Measurements from ENCODE around the gene LYRM2. TPM values are rescaled to one million over a fixed set of nuclear protein-coding genes. Genes with fewer than 3 reads are reported as not detected.

LYRM2 gene
- total and polyA plus RNA-seq, 9 of the 15 experiments (the other 6 are each of a cell fraction or from before 2014, with no cell fraction given), result 13.9 to 115 (median 42.9) TPM

DNA sequence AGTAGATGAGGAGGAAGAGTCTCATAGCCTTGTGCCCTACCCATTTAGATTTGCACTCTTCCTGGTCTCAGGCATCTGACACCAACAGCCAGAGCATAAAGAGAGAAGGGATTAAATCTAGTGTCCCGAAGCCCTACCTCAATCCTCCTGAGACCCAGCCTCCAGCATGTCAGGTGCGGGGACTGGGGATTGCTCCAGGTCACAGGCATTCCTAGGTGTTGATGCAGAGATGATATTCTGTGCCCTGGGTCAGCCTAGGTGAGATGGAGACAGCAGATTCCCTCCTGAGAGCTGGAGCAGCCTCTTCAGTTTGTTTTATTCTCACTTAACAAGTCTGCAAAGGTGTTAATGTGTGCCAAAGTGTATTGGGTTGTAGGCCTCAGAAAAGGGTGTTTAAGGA lies 115.8 kb downstream of the LYRM2 start:
- intact Hi-C loops (cut with micrococcal nuclease), result no loop called here
- POLR2A ChIA-PET, result interaction anchor here (1.1 kb wide), 1 partner anchor 9 kb away, joined by 4 read pairs; no protein-coding TSS in a partner anchor
- CTCF ChIA-PET (ENCODE audit: low intra/inter-chr PET ratio), result no interaction called here

DNA sequence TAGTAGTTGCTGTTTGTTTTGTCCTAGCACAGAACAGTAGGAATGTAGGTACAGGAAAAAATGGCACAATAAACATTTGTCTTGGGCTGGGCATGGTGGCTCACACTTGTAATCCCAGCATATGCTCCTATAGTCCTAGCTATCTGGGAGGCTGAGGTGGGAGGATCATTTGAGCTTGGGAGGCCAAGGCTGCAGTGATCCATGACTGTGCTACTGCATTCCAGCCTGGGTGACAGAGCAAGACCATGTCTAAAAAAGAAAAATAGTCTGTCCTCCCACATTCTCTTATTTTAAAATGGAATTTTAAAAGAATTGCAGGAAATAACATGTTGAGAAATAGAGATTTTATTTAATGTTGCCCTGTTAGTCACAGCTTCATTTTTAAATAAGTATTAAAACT lies 117.8 kb downstream of the LYRM2 start:
- intact Hi-C loops (cut with micrococcal nuclease) (no loop called here), in situ Hi-C loops (cut with MboI) (no loop called here)
- H3K27me3 ChIP-seq (ENCODE audit: control insufficient read depth in 2 of 2, insufficient read depth in 2 of 2, low read length in 2 of 2), result peaks cover 3 to 4% of the 10 kb centered on the region in 2 experiments; a peak in 2 of 5 replicates
- H3K4me2 ChIP-seq (ENCODE audit: insufficient read depth, low read length), result no peak overlapping the region
- no peak for FAIRE-seq
- ChIA-PET POLR2A (no interaction called here), CTCF (ENCODE audit: low intra/inter-chr PET ratio) (no interaction called here)
- H3K9me3 ChIP-seq (replicated peaks; ENCODE audit: control insufficient read depth, insufficient read depth, low read depth, low read length), result no peaks in the 10 kb centered on the region
- H2AFZ ChIP-seq (ENCODE audit: low read depth, low read length), result no peak overlapping the region
- no peak overlapping the region for H3K4me3 ChIP-seq
- no peak overlapping the region for H3K9ac ChIP-seq (ENCODE audit: insufficient read depth in 1 of 2, low read depth in 2 of 2, low read length in 2 of 2)
- no peak for DNase-seq (ENCODE audit: extremely low read depth in 1 of 4, low spot score in 3 of 4)
- no peaks in the 10 kb centered on the region for H3K4me1 ChIP-seq (replicated peaks in 1 of 2; ENCODE audit: control insufficient read depth in 2 of 2, insufficient read depth in 2 of 2, low read length in 2 of 2)
- no peaks in the 10 kb centered on the region for H3K79me2 ChIP-seq (ENCODE audit: control insufficient read depth, insufficient read depth, low read length)
- ATAC-seq, result no peak
- no peak overlapping the region for H3K27ac ChIP-seq (ENCODE audit: extremely low read depth, low read depth, low read length)
- H4K20me1 ChIP-seq (replicated peaks; ENCODE audit: control insufficient read depth, insufficient read depth, low read length), result no peaks in the 10 kb centered on the region
- no peaks in the 10 kb centered on the region for H3K36me3 ChIP-seq (ENCODE audit: control insufficient read depth, insufficient read depth, low read length)
- no TSS peak for BruUV-seq (replicated peaks)
- peaks cover 2% of the 10 kb centered on the region for H3K9me1 ChIP-seq (ENCODE audit: control insufficient read depth, insufficient read depth, low read length)
- TF ChIP-seq, protein P1, sequence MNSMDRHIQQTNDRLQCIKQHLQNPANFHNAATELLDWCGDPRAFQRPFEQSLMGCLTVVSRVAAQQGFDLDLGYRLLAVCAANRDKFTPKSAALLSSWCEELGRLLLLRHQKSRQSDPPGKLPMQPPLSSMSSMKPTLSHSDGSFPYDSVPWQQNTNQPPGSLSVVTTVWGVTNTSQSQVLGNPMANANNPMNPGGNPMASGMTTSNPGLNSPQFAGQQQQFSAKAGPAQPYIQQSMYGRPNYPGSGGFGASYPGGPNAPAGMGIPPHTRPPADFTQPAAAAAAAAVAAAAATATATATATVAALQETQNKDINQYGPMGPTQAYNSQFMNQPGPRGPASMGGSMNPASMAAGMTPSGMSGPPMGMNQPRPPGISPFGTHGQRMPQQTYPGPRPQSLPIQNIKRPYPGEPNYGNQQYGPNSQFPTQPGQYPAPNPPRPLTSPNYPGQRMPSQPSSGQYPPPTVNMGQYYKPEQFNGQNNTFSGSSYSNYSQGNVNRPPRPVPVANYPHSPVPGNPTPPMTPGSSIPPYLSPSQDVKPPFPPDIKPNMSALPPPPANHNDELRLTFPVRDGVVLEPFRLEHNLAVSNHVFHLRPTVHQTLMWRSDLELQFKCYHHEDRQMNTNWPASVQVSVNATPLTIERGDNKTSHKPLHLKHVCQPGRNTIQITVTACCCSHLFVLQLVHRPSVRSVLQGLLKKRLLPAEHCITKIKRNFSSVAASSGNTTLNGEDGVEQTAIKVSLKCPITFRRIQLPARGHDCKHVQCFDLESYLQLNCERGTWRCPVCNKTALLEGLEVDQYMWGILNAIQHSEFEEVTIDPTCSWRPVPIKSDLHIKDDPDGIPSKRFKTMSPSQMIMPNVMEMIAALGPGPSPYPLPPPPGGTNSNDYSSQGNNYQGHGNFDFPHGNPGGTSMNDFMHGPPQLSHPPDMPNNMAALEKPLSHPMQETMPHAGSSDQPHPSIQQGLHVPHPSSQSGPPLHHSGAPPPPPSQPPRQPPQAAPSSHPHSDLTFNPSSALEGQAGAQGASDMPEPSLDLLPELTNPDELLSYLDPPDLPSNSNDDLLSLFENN (IDR thresholded peaks at IDR 0.05; ENCODE audit: low read depth in 2 of 2, low read length in 2 of 2), result no peak
- TF ChIP-seq ARID2 (IDR thresholded peaks at IDR 0.05) (no peak), MCM5 (IDR thresholded peaks at IDR 0.05; ENCODE audit: low read depth) (no peak)
- TF ChIP-seq, protein P2, sequence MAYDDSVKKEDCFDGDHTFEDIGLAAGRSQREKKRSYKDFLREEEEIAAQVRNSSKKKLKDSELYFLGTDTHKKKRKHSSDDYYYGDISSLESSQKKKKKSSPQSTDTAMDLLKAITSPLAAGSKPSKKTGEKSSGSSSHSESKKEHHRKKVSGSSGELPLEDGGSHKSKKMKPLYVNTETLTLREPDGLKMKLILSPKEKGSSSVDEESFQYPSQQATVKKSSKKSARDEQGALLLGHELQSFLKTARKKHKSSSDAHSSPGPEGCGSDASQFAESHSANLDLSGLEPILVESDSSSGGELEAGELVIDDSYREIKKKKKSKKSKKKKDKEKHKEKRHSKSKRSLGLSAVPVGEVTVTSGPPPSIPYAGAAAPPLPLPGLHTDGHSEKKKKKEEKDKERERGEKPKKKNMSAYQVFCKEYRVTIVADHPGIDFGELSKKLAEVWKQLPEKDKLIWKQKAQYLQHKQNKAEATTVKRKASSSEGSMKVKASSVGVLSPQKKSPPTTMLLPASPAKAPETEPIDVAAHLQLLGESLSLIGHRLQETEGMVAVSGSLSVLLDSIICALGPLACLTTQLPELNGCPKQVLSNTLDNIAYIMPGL (CRISPR knock-in tag; IDR thresholded peaks at IDR 0.05), result no peak
- TF ChIP-seq, protein P3, sequence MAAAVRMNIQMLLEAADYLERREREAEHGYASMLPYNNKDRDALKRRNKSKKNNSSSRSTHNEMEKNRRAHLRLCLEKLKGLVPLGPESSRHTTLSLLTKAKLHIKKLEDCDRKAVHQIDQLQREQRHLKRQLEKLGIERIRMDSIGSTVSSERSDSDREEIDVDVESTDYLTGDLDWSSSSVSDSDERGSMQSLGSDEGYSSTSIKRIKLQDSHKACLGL (CRISPR knock-in tag; IDR thresholded peaks at IDR 0.05; ENCODE audit: borderline replicate concordance, poor library complexity, severe bottlenecking), result no peak
- TF ChIP-seq, protein P4, sequence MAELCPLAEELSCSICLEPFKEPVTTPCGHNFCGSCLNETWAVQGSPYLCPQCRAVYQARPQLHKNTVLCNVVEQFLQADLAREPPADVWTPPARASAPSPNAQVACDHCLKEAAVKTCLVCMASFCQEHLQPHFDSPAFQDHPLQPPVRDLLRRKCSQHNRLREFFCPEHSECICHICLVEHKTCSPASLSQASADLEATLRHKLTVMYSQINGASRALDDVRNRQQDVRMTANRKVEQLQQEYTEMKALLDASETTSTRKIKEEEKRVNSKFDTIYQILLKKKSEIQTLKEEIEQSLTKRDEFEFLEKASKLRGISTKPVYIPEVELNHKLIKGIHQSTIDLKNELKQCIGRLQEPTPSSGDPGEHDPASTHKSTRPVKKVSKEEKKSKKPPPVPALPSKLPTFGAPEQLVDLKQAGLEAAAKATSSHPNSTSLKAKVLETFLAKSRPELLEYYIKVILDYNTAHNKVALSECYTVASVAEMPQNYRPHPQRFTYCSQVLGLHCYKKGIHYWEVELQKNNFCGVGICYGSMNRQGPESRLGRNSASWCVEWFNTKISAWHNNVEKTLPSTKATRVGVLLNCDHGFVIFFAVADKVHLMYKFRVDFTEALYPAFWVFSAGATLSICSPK (IDR thresholded peaks at IDR 0.05; ENCODE audit: borderline replicate concordance), result no peak

More for the DNA sequence above, 115.8 kb downstream of the LYRM2 start:
- no peak overlapping the region for H2AFZ ChIP-seq (ENCODE audit: low read depth, low read length)
- no peak overlapping the region for H3K9ac ChIP-seq (ENCODE audit: insufficient read depth in 1 of 2, low read depth in 2 of 2, low read length in 2 of 2)
- H3K27ac ChIP-seq (ENCODE audit: extremely low read depth, low read depth, low read length), result no peak overlapping the region
- no peaks in the 10 kb centered on the region for H3K4me1 ChIP-seq (replicated peaks in 1 of 2; ENCODE audit: control insufficient read depth in 2 of 2, insufficient read depth in 2 of 2, low read length in 2 of 2)
- WGBS (ENCODE audit: insufficient coverage, low coverage, missing lambda C conversion rate), result 0% methylated on average over 2 of the region's 2 CpGs
- DNase-seq (ENCODE audit: extremely low read depth in 1 of 4, low spot score in 3 of 4) (no peak), ATAC-seq (no peak), FAIRE-seq (no peak)
- TF ChIP-seq DMBX1 (CRISPR knock-in tag; IDR thresholded peaks at IDR 0.05; ENCODE audit: borderline replicate concordance), result no peak
- no peak for TF ChIP-seq TCF3 (CRISPR knock-in tag; IDR thresholded peaks at IDR 0.05)
- TF ChIP-seq ZNF253 (CRISPR knock-in tag; conservative IDR thresholded peaks at IDR 0.05), result no peak
- TF ChIP-seq ZNF3 (CRISPR knock-in tag; IDR thresholded peaks at IDR 0.05), result no peak
- peaks cover 0 to 3% of the 10 kb centered on the region in 2 experiments; a peak in 2 of 5 replicates for H3K27me3 ChIP-seq (ENCODE audit: control insufficient read depth in 2 of 2, insufficient read depth in 2 of 2, low read length in 2 of 2)
- no peaks in the 10 kb centered on the region for H4K20me1 ChIP-seq (replicated peaks; ENCODE audit: control insufficient read depth, insufficient read depth, low read length)
- no peaks in the 10 kb centered on the region for H3K36me3 ChIP-seq (ENCODE audit: control insufficient read depth, insufficient read depth, low read length)
- H3K4me2 ChIP-seq (ENCODE audit: insufficient read depth, low read length), result no peak overlapping the region
- in situ Hi-C loops (cut with MboI), result no loop called here
- no peak overlapping the region for H3K4me3 ChIP-seq
- no peaks in the 10 kb centered on the region for H3K79me2 ChIP-seq (ENCODE audit: control insufficient read depth, insufficient read depth, low read length)
- H3K9me1 ChIP-seq (ENCODE audit: control insufficient read depth, insufficient read depth, low read length), result peaks cover 2% of the 10 kb centered on the region
- no peaks in the 10 kb centered on the region for H3K9me3 ChIP-seq (replicated peaks; ENCODE audit: control insufficient read depth, insufficient read depth, low read depth, low read length)
- no TSS peak for BruUV-seq (replicated peaks)

All from K562 (cell line).